ENCODE data around the gene RASL10A. TPM values are rescaled to one million over a fixed set of nuclear protein-coding genes. Genes with fewer than 3 reads are reported as not detected.

Gene RASL10A
- total and polyA plus RNA-seq, 9 of the 15 experiments (the other 6 are each of a cell fraction or from before 2014, with no cell fraction given) = 0.17 to 1.2 (median 0.45) TPM; not detected in 3

GRCh38 chr22:29300467-29300806, 15.1 kb downstream of the RASL10A start:
- CTCF ChIA-PET (ENCODE audit: low intra/inter-chr PET ratio) = no interaction called here
- WGBS (ENCODE audit: insufficient coverage, low coverage, missing lambda C conversion rate) = 74% methylated on average over 4 of the region's 4 CpGs
- no peaks in the 10 kb centered on the region for H3K27me3 ChIP-seq (ENCODE audit: control insufficient read depth in 2 of 2, insufficient read depth in 2 of 2, low read length in 2 of 2)

More at GRCh38 chr22:29300467-29300806, 15.1 kb downstream of the RASL10A start:
- no TSS peak for BruUV-seq (replicated peaks)
- no peaks in the 10 kb centered on the region; the same call in 1 of the 2 replicates for H4K20me1 ChIP-seq (replicated peaks; ENCODE audit: control insufficient read depth, insufficient read depth, low read length)
- TF ChIP-seq ZNF518B (CRISPR knock-in tag; IDR thresholded peaks at IDR 0.05) (no peak), POLR2AphosphoS5 (IDR thresholded peaks at IDR 0.05; ENCODE audit: control insufficient read depth, insufficient read depth, low read depth, low read length) (peak; percentile 31), SIN3A (IDR thresholded peaks at IDR 0.05; ENCODE audit: borderline replicate concordance in 2 of 2, control insufficient read depth in 1 of 2, low read depth in 2 of 2, low read length in 2 of 2) (0 out of 4 replicates have a peak, but pooled peaks of 1 of the 2 experiments have one; percentile 43), NR2C1 (IDR thresholded peaks at IDR 0.05) (no peak), NR2C1 (tag; IDR thresholded peaks at IDR 0.05) (no peak)
- no peak overlapping the region for H3K9ac ChIP-seq (ENCODE audit: insufficient read depth in 1 of 2, low read depth in 2 of 2, low read length in 2 of 2)
- FAIRE-seq (no peak), DNase-seq (ENCODE audit: extremely low read depth in 1 of 4, low spot score in 3 of 4) (no peak), ATAC-seq (no peak)
- intact Hi-C loops (cut with micrococcal nuclease) (no loop called here), in situ Hi-C loops (cut with MboI) (no loop called here)
- H3K36me3 ChIP-seq (ENCODE audit: control insufficient read depth, insufficient read depth, low read length) = peaks cover 50% of the 10 kb centered on the region
- POLR2A ChIA-PET = interaction anchor here (0.6 to 0.7 kb wide), 2 partner anchors 37 to 212 kb away, joined by 3 to 4 read pairs; no protein-coding TSS in a partner anchor
- H3K4me1 ChIP-seq (replicated peaks in 1 of 2; ENCODE audit: control insufficient read depth in 2 of 2, insufficient read depth in 2 of 2, low read length in 2 of 2) = peaks cover 7 to 36% of the 10 kb centered on the region in 2 experiments
- no peak overlapping the region for H3K4me2 ChIP-seq (ENCODE audit: insufficient read depth, low read length)
- no peaks in the 10 kb centered on the region for H3K9me3 ChIP-seq (replicated peaks; ENCODE audit: control insufficient read depth, insufficient read depth, low read depth, low read length)
- H3K27ac ChIP-seq (ENCODE audit: extremely low read depth, low read depth, low read length) = no peak overlapping the region
- H3K9me1 ChIP-seq (ENCODE audit: control insufficient read depth, insufficient read depth, low read length) = no peaks in the 10 kb centered on the region
- no peak overlapping the region for H3K4me3 ChIP-seq
- no peak overlapping the region for H2AFZ ChIP-seq (ENCODE audit: low read depth, low read length)
- H3K79me2 ChIP-seq (ENCODE audit: control insufficient read depth, insufficient read depth, low read length) = no peaks in the 10 kb centered on the region

Measured in K562 (cell line).